RWPE2 (cell line): ENCODE measurements around the gene FKBP10.

Experiments
- ATAC-seq: fragments of 200-7000 bp; cut with Tn5 transposase; 3 replicates; pipeline ENCODE4 v1.9.1; 2021; ENCODE audit warnings: low read depth
- DNase-seq: peaks from one replicate; pipeline ENCODE4 v3.0.0-alpha.2; 2020; ENCODE audit warnings: low spot score
- H3K27ac ChIP-seq: fragments of 450-650 bp; 2 replicates; pipeline ENCODE4 v1.5.1; 2017; ENCODE audit warnings: mild to moderate bottlenecking; ENCODE audit not compliant: poor library complexity, severe bottlenecking
- H3K27me3 ChIP-seq: fragments of 250-450 bp; sonication (Bioruptor Pico); 2 replicates; pipeline ENCODE4 v1.5.1; 2021; ENCODE audit warnings: mild to moderate bottlenecking, moderate library complexity; ENCODE audit not compliant: insufficient read depth, poor library complexity, severe bottlenecking
- H3K36me3 ChIP-seq: fragments of 250-450 bp; sonication (Bioruptor Pico); 2 replicates; pipeline ENCODE4 v1.5.1; 2020; ENCODE audit warnings: low read depth, mild to moderate bottlenecking, moderate library complexity
- H3K4me1 ChIP-seq: fragments of 250-450 bp; sonication (Bioruptor Pico); 2 replicates; pipeline ENCODE4 v1.5.1; 2021; ENCODE audit warnings: mild to moderate bottlenecking, moderate library complexity; ENCODE audit not compliant: insufficient read depth, poor library complexity, severe bottlenecking
- H3K4me3 ChIP-seq: fragments of 250-450 bp; sonication (Bioruptor Pico); 2 replicates; pipeline ENCODE4 v1.5.1; 2021; ENCODE audit warnings: mild to moderate bottlenecking, moderate library complexity; ENCODE audit not compliant: severe bottlenecking
- H3K9me3 ChIP-seq: fragments of 250-450 bp; sonication (Bioruptor Pico); 2 replicates; pipeline ENCODE4 v1.5.1; 2021; ENCODE audit warnings: mild to moderate bottlenecking, moderate library complexity; ENCODE audit not compliant: severe bottlenecking
- CTCF ChIP-seq: fragments of 450-650 bp; IDR thresholded peaks from one replicate; pipeline ENCODE4 v1.5.1; 2017; ENCODE audit warnings: mild to moderate bottlenecking, moderate library complexity; ENCODE audit not compliant: poor library complexity, severe bottlenecking

Gene FKBP10

GRCh38 chr17:41863074-41863848 lies 50.5 kb downstream of the FKBP10 start:
- Histone ChIP-seq H3K9me3 (no peaks in the 10 kb centered on the region), H3K27ac (no peak overlapping the region), H3K4me1 (no peaks in the 10 kb centered on the region), H3K36me3 (peaks cover 20% of the 10 kb centered on the region), H3K27me3 (no peaks in the 10 kb centered on the region), H3K4me3 (peak overlapping the region; percentile 83)
- ATAC-seq (no peak), DNase-seq (no peak)
- no peak for TF ChIP-seq CTCF

GRCh38 chr17:41864498-41864835 lies 51.7 kb downstream of the FKBP10 start:
- no peaks in the 10 kb centered on the region for H3K4me1 ChIP-seq
- DNase-seq (no peak), ATAC-seq (peak; percentile 42)
- H3K27ac ChIP-seq: peak overlapping the region; percentile 55
- H3K4me3 ChIP-seq: peak overlapping the region; percentile 83
- no peaks in the 10 kb centered on the region for H3K9me3 ChIP-seq
- H3K27me3 ChIP-seq: no peaks in the 10 kb centered on the region
- H3K36me3 ChIP-seq: peaks cover 28% of the 10 kb centered on the region
- no peak for TF ChIP-seq CTCF

DNA sequence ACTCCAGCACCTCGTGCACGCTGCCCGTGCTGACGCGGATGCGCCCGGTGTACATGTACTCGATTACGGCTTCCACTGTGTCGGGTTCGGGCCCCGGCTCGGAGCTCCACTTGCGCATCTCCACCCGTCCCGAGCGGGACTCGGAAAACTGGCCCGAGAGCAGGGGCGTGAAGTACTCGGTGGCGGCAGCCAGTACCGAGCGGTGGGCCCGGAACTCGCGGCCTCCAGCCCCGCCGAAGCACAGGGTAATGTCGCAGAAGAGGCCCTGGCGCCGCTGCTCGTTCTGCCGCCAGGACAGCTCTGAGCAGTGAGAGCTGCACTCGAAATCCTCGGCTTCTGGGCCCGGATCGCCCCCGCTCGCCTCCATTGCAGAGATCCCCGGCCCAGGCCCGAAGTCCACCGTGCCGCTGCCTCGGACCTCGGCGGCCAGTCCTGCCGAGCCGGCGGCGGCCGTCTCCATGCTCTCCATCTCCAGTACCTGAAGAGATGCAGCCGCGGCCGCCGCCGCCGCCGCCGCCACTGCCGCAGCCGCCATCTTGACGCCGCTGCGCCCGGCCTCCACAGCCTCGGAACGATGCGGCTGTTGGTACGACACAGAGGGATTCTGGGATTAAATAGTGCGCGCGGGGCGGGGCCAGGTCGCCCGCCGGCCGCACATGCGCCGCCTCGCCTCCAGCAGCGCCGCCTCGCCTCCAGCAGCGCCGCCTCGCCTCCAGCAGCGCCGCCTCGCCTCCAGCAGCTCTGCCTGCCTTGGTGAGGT lies 52.2 kb downstream of the FKBP10 start, which contains the start of gene KLHL11:
Gene KLHL11, minus strand, starts transcription at position 588 of the 760 bp plus-strand sequence. Its CDS starts 53 bp downstream, at position 535.
- peak; percentile 82 for DNase-seq
- peak; percentile 30 for TF ChIP-seq CTCF
- ATAC-seq: peak; percentile 94
- no peaks in the 10 kb centered on the region for H3K4me1 ChIP-seq
- H3K4me3 ChIP-seq: peak within 1 kb of the TSS; percentile 83
- no peaks in the 10 kb centered on the region for H3K27me3 ChIP-seq
- H3K27ac ChIP-seq: peak within 1 kb of the TSS; percentile 55
- H3K36me3 ChIP-seq: peaks cover 34% of the 10 kb centered on the region
- H3K9me3 ChIP-seq: no peaks in the 10 kb centered on the region

DNA sequence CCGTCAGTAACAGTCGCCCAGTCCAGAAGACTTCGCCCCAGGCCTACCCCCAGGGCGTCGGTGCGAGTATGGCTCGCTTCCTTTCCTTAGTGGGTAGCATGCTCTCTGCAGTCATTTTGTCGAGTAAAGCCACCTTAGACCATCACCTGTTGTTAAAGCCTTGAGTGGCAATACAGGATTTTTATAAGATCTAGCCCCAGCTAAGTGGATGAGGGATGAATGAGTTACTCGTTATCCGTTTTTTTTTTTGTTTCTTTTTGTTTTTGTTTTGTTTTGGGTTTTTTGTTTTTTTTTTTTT lies 52.7 kb downstream of the FKBP10 start:
- Histone ChIP-seq H3K4me1 (no peaks in the 10 kb centered on the region), H3K4me3 (peak overlapping the region; percentile 83), H3K27ac (peak overlapping the region; percentile 55), H3K9me3 (no peaks in the 10 kb centered on the region), H3K36me3 (peaks cover 39% of the 10 kb centered on the region), H3K27me3 (no peaks in the 10 kb centered on the region)
- ATAC-seq (no peak), DNase-seq (no peak)
- TF ChIP-seq CTCF: peak; percentile 9

DNA sequence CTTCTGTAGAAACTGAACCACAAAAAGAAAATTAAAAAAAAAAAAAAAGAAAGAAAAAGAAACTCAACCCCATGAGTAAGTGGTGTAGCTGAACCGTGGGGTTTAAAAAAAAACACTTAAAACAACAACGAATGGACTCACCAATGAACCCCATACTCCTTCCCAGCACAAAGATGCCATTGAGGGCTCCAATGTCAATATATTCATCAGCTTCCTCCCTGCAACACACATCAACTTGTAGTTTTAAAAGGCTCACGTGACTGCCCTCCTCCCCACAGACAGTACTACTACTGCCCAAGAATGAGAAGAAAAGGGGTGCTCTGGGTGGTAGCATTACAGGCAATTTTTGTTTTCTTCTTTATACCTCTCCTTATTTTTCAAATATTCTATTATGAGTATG lies 55.8 kb downstream of the FKBP10 start:
- Histone ChIP-seq H3K4me1 (no peaks in the 10 kb centered on the region), H3K4me3 (no peak overlapping the region), H3K36me3 (peaks cover 69% of the 10 kb centered on the region), H3K27me3 (no peaks in the 10 kb centered on the region), H3K27ac (no peak overlapping the region), H3K9me3 (no peaks in the 10 kb centered on the region)
- ATAC-seq (no peak), DNase-seq (no peak)
- TF ChIP-seq CTCF: no peak
